Vagina (tissue), 2 donors: ENCODE results near the gene UHRF1.

Experiments used
- POLR2A ChIP-seq, 2 donors: fragments of 450-650 bp; IDR thresholded peaks; one replicate each; pipeline ENCODE4 v1.6.1; 2017; ENCODE audit warnings: antibody characterized with exemption in 2 of 2, mild to moderate bottlenecking in 2 of 2, moderate library complexity in 2 of 2
- POLR2AphosphoS5 ChIP-seq, 2 donors: sonication (generic); formaldehyde crosslinking; IDR thresholded peaks; one replicate each; pipeline ENCODE4 v1.9.0; 2017; ENCODE audit warnings: antibody characterized with exemption in 2 of 2, mild to moderate bottlenecking in 2 of 2, low read depth in 1 of 2; ENCODE audit not compliant: insufficient read depth in 1 of 2
- TF ChIP-seq, protein P1 (sequence below), 3 experiments: fragments of 450-650 bp in 2 of 3; fragments of 200-600 bp in 1 of 3; sonication (generic) in 1 of 3; IDR thresholded peaks; one replicate each; pipeline ENCODE4 v1.5.1; 2017 to 2019; ENCODE audit warnings: antibody characterized with exemption in 3 of 3, mild to moderate bottlenecking in 2 of 3, moderate library complexity in 2 of 3

DNA sequence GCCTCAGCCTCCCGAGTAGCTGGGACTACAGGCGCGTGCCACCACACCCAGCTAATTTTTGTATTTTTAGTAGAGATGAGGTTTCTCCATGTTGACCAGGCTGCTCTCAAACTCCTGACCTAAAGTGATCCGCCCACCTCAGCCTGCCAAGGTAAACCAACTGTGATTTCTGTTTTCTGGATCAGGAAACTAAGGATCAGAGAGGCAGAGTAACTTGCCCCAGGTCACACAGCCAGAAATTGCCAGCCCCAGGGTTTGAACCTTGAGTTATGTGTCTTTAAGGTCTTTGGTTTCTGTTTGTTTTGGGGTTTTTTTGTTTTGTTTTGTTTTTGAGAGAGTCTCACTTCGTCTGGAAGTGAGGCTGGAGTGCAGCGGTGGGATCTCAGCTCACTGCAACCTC lies 37.6 kb upstream of the UHRF1 start:
- TF ChIP-seq, protein P1, sequence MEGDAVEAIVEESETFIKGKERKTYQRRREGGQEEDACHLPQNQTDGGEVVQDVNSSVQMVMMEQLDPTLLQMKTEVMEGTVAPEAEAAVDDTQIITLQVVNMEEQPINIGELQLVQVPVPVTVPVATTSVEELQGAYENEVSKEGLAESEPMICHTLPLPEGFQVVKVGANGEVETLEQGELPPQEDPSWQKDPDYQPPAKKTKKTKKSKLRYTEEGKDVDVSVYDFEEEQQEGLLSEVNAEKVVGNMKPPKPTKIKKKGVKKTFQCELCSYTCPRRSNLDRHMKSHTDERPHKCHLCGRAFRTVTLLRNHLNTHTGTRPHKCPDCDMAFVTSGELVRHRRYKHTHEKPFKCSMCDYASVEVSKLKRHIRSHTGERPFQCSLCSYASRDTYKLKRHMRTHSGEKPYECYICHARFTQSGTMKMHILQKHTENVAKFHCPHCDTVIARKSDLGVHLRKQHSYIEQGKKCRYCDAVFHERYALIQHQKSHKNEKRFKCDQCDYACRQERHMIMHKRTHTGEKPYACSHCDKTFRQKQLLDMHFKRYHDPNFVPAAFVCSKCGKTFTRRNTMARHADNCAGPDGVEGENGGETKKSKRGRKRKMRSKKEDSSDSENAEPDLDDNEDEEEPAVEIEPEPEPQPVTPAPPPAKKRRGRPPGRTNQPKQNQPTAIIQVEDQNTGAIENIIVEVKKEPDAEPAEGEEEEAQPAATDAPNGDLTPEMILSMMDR (IDR thresholded peaks at IDR 0.05): no peak
- TF ChIP-seq POLR2AphosphoS5 (IDR thresholded peaks at IDR 0.05; ENCODE audit: insufficient read depth in 1 of 2, low read depth in 1 of 2) (no peak), POLR2A (IDR thresholded peaks at IDR 0.05) (no peak)
